Activated CD4-positive, CD25-positive, alpha-beta regulatory T cell (primary cell): ENCODE results near the gene DDX51.

ENCODE experiments used
- DNase-seq, 4 experiments: peaks; one replicate each; lab custom pipeline; 2025; lab: John Stamatoyannopoulos, UW

Gene DDX51, protein sequence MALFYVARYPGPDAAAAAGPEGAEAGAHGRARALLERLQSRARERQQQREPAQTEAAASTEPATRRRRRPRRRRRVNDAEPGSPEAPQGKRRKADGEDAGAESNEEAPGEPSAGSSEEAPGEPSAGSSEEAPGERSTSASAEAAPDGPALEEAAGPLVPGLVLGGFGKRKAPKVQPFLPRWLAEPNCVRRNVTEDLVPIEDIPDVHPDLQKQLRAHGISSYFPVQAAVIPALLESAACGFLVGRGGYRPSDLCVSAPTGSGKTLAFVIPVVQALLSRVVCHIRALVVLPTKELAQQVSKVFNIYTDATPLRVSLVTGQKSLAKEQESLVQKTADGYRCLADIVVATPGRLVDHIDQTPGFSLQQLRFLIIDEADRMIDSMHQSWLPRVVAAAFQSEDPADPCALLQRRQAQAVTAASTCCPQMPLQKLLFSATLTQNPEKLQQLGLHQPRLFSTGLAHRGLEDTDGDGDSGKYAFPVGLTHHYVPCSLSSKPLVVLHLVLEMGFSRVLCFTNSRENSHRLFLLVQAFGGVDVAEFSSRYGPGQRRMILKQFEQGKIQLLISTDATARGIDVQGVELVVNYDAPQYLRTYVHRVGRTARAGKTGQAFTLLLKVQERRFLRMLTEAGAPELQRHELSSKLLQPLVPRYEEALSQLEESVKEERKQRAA

DNA sequence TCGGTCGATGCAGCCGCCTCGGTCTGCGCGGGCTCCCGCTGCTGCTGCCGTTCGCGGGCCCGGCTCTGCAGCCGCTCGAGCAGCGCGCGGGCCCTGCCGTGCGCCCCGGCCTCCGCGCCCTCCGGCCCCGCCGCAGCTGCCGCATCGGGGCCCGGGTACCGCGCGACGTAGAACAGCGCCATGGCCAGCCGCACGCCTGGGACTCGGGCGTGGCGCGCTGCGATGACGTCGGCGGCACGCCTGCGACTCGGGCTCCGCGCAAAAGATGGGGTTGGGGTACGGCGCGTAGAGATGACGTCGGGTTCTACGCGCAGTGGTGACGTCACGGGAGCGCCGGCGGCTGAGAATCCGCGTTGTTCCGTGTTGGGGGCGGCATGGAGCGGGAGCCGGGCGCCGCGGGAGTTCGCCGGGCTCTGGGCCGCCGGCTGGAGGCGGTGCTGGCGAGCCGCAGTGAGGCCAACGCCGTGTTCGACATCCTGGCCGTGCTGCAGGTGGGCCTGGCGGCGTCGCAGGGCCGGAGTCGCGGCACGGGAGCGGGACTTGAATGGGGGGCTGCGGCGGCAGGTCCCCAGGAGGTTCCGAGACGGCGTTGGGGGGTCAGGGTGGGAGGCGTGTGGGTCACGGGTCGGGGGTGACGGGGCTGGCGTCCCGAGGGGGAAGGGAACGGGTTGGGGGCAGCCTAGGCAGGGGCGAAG lies at the start of gene DDX51, which contains the start of gene NOC4L:
TSS of gene DDX51 (minus strand) at position 205 of the 695 bp plus-strand sequence. CDS start at position 182, 23 bp downstream.
TSS of gene NOC4L (plus strand) at position 343 of the 695 bp plus-strand sequence. CDS start at position 375, 32 bp downstream.
- peak; percentile 92 to 96 (median 92) for DNase-seq

DNA sequence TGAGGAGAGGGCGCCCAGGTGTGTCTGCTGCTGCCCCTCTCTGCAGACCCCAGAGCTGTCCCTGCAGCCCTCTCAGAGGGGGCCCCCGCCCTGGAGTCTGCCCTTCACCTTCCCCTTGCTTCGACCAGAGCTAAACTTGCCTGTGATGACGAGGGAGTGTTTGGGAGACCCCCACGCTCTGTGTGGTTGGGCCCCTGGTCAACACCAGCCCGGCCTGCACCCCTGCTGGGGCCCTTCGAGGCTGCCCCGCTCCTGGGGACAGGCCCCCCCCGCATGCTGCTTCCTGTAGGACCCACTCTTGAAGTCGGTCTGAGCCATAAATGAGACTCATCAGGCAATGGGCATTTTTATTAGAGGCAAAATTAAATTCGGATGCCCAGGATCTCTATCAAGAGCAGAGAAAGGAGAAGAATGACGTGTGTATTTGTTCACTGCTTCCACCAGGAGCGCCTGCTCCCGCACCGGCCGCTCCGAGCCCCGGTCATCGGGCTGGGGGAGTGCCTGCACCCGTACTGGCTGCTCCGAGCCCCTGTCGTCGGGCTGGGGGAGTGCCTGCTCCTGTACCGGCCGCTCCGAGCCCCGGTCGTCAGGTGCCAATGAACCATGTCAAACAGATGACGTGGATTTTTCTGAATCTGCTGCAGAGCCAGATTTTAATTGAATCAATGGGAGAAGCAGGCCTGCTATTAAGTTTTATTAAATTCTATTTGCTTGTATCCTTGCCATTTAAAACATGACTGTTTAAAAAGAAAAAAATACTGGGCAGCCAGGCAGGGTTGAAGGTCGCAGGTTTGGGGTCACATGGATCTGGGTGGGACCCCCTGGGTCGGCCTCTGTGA lies 47.8 kb upstream of the DDX51 start:
- no peak for DNase-seq

DNA sequence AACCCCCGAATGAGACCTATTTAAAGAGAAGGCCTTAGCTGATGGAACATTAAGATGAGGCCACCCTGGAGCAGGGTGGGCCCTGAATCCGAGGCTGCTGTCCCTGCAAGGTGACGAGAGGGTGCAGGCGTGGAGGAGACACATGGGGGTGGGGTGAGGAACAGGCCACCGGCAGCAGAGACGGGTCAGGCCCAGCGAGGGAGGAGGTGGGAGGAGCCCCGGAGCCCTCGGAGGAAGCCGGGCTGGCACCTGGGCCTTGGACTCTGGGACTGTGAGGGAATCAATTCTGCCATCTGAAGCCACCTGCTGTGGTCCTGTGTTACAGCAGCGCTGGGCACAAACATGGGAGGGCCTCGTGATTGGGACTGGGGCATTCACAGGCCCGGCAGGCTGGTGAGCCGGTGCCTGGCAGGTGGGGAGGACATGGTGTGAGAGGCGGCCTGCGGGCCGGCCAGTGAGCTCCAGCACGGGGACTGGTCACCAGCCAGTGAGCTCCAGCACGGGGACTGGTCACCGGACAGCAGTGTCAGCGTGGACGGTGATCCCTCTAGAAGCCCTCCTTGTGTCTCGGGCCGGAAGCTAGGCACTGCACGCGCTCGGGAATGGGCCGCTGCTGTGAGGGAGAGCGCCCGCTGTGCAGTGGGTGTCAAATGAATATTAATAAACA lies 46.8 kb upstream of the DDX51 start:
- DNase-seq: no peak

DNA sequence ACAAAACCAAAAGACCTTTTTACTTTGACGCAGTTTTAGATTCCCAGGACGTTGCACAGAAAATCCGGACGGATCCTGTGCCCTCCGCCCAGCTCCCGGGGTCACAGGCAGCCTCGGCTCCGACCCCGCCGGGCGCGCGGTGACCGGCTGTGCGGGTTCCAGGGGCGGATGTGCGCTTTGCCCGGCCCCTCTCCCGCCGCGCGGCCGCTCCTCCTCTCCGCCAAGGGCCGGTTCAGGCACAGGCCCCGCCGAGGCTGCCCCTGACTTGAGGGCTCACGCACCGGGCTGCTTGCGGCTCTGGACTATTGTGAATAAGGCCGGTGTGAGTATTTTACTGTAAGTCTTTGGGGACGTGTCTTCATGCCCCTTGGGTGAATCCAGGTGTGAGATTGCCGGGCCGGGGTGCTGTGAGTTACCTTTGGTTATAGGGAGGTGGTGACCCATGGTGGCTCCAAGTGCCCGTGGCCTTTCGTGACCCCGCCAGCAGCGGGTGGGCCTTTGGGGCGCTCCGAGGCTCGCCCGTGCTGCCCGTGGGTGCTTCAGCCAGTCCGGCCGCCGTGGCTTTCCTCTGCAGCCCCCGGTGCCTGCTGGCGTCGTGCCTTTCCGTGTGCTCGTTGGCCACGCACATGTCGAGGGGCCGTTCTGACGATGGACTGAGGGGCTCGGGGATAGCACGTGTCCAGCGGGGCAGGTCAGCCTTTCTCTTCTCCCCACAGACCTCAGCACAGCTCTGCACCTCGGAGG lies 46.1 kb upstream of the DDX51 start:
- no peak for DNase-seq

DNA sequence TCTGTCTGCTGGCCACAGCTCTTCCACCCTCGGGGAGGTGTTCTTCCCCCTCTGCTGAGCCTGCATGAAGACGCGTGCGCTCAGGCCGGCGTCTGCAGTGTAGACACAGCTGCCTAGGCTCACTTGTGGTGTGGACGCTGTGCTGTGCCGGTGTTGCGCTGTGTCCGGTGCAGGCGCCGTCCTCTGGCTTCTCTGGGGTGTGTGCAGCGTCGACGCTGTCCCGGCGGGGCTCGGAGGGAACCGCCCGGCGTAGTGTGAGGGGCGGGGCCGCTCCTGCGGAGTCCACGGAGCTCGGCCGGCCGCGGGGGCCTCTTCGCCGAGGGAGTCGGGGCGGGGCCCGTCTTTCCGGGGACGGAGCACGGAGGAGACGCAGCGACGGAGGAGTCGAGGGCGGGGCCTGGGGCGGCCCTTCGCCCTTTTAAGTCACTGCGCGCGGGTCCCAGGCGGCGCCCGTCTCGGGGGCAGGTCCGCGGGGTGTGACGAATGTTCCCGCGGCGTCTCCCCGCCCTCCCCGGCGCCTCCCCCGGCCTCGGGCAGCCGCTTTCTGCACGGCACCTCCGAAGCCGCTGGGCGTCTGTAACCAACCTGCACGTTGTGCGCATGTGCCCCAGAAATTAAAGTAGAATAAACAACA lies 45.4 kb upstream of the DDX51 start:
- DNase-seq: peak; percentile 88 to 97 (median 94)

DNA sequence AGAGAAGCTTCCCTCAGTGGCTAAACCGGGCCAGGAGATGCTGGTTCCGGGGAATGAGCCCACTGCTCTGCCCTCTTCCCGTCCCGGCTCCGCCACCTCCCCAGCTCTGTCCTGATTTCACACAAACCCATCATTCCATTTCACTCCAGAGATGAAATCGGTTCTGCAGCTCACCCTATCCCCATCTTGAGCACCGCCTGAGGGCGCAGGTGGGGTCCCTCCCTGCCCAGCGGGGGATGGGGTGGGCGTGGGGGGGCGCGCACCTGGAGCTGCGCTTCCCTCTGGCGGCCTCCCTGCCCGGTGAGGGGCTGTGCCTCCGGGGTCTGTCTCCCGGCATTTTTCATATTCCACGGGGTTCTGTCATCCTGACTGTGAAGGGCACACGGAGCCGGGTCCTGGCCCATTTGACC lies 44.8 kb upstream of the DDX51 start:
- DNase-seq: no peak

DNA sequence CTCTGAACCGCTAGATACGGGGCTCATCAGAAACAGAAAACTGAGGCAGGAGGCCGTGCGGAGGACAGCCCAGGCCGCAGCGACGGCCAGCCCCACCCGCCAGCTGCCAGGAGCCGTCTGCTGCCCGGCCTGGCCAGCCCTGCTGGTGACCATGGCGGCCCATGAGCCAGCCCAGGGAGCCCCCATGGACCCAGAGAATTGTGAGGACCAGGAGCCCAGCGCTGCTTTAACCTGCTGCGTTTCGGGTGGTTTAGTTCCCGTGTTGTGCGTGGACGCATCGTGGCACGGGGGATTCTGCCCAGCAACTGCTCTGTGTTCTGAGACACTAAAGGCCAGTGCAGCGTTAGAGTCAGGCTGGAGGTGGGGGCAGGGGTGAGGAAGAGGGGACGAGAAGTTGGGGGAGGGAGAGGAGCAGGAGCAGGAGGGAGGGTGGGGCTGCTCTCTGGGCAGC lies 44.4 kb upstream of the DDX51 start:
- DNase-seq: no peak

DNA sequence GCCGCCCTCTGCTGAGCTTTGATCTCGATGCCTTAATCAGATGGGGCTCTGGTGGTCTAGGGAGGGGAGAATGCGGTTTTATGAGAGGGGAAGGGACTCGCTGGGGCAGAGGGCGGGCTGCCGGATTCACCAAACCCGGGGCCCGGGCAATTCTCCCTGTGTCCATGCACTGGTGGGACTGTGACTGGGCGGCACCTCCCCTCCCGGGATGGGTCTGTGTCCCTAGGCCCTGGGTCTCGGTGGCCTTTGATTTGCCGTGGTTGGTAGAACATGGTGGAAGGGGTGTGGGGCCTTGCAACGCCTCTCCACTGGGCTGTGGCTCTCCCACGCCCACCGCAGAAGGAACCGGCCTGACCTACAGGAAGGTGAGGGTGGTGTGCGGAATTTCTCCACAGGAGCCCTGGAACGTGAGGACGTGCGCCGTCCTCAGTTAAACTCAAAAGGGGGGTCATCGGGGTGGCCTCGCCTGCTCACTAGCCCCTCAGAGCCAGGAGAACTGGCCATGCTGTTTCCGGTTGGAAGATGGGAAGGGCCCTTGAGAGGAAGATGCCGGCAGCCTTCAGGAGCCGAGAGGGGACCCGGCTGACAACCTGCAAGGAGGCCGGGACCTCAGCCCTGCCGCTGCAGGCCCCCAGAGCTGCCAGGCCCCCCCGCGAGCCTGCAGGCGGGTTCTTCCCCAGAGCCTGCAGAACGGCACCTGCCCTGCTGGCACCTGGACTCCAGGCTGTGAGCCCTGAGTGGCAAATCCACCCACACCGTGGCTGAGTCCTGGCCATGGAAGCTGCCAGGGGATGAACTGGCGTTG lies 43.7 kb upstream of the DDX51 start:
- no peak for DNase-seq

DNA sequence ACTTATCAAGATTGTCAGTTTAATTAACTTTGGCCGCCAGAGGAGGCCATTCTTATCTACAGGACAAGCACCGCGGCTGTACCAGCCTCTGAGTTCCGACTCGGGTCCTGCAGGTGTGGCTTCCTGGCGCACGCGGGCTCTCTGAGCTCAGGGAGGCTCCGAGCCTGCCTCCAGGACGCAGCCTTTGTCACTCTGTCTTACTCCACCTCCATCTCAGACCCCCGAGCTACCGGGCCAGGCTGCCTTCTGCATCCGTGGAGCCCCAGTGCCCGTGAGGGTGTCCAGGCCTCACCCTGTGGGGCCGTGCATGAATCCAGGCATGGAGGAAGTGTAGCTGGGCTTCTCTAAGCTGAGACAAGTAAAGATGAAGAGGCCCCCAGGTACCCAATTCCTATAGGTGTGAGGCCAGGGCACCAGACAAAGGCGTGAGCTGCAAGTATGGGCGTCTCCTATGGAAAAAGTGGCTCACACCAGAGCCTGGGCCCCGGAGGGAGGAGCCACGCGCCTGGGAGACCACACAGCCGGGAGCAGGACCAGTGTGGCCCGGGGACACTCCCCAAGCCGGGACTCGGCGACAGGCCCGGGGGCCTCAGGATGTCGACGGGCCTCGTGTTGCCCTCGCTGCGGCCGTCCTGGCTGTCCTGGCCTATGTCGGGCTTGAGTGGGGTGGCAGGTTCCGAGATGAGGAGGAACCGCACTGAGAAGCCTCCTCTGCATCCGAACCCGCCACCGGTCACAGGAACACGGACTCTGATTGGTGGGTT lies 42.9 kb upstream of the DDX51 start:
- DNase-seq: no peak

DNA sequence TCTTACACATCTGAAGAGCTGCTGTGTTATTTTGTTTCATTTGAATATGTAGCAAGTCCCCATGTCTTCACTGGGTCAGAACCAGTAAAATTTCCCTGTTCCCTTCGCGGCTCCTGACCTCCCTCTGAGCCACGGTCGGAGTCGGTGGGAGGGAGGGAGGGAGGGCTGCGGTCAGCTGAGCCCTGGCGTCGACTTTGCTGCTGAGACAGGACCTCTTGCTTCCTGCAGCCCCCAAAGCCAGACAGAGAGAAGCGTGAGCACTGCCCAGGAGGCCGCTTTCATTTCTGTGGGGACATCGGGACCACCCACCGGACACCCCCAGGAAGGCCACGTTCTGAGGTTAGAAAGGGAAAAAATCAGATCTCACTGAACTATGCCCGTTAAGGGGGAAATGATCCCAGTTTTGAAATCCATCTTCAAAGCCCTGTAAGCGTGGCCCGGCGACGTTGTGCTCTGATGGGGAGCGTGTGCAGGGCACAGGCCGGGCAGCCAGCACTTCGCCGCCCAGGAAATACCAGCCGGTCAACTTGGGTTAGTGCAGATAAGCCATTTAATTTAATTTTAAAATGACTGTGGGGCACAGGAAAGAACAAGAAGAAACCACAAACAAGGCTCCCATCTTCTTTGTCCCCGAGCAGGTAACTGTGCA lies 42.2 kb upstream of the DDX51 start:
- no peak for DNase-seq

DNA sequence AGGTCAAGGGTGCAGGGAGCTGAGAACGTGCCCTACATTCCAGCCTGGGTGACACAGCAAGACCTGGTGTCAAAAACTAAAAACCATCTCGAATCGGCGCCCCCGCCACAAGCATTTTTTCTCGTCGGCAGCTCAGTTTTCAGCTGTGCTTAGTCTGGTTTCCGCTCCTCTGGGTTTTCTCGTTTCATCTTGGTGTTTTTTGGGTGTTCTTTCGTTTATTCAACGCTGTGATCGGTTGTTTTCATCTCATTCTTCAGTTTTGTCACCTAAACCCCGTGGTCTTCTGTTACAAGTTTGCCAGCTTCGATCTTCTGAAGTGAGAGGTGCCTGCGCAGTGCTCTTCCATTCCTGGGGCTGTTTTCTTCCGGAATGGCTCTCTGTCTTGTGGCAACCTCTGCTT lies 41.6 kb upstream of the DDX51 start:
- no peak for DNase-seq

DNA sequence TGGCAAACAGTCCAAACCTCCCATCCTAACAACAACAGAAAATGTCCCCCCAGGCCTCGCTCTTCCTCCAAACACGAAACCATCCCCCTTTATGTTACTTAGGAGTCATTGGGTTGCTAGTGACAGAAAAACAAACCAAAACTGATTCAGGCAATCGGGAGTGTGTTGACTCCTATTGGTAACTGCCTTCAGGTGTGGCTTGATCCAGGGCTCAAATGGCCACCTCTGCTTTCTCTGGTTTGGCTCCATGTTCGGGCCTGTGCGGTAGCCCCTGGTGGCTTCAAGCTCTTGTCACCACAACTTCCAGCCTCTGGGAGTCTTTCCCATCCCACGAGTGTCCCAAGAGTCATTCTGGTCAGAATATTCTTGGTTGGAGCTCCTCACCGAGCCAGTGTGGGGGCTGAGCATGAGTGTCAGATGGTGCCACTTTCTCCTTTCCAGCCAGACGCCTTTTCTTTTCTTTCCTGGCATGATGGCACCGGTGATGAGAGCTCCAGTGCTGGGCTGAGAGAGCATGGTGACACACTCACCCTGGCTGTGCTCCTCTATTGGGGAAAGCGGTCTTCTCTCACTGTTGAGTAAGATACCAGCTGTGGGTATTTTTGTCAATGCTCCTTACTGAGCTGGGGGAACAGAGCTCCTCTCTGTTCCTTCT lies 38.7 kb upstream of the DDX51 start:
- no peak for DNase-seq

DNA sequence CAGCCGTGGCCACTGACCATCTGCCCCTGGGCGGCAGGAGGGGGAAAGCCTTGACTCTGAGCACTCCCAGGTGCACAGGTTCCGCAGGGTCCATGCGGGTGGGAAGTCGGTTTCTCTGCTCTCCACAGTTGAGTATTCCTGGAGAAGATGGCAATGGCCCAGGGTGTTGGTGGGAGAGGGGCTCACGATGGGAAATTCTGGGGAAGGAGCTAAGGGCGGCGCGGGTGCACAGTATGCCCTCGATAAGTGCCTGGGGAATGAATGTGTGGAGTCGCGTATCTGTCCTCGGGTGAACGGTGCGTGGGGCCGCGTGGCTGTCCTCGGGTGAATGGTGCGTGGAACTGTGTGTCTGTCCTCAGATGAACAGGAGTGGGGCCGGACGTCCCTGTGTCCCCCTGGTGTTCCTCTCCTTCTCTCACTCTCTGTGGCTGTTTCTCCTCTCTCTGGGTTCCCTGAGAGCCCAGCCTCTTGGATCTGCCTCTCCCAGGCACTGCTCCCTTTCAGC lies 38.1 kb upstream of the DDX51 start:
- DNase-seq: no peak

DNA sequence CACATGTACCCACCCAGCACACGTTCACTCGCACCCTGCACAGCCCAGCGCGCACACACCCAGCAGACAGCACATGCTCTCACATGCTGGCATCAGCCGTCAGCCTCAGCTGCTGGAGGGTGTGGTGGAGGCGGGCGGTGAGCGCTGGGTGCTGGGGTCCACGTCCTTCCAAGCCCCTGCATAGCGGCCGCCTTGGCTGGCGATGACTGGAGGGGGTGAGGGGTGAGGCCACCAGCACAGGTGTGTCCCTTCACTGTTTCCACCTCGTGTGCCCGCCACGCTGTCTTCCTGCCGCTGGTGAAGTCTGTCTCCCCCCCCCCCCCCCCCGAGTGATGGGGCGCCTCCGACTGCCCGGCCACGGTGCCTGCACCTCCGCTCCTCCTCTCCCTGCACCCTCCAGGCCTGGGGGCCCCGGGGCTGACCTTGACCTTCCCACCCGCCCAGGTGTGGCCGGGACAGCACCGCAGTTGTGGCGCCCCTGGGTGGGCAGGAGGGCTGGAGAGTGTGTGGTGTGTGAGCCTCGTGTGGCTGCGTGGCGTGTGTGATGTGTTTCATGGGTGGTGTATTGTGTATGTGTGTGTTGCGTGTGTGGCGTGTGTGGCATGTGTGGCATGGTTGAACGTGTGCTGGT lies 37.6 kb upstream of the DDX51 start:
- no peak for DNase-seq

DNA sequence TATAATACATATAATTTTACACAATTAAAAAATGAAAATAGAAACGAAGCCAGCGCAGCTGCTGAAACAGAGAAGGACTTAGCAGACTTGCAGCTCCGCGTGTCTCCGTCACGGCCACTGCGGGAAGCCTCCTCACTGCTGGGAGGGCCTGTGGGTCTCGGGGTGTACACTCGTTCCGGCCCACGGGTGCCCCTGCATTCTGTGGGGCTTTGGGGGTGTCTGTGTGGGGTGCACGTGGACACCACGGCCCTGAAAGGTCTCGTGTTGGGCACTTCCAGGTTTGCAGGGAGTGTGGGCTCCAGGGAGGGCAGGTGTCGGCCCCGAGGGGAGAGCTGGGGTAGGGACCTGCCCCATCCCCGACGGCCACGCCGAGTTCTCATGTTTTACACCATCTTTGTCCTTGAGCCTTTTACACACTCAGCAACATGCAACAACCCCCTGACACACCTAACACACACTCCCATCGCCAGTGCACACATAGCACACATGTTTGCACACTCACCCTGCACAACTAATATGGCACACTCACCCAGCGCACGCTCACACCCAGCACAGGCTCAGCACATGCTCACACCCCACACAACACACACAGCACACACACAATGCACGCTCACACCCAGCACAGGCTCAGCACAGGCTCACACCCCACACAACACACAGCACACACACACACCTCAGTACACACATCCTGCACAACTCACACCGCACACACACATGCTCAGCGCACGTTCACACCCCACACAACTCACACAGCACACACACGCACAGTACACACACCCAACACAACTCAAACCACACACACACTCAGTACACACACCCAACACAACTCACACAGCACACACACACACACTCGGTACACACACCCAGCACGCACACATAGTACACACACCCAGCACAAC lies 36.8 kb upstream of the DDX51 start:
- DNase-seq: no peak
